Body of pancreas (tissue), 4 donors: Measurements from ENCODE around the gene RXRA. TPM values are rescaled to one million over a fixed set of nuclear protein-coding genes. Genes with fewer than 3 reads are reported as not detected.
A peak's percentile ranks its signal among the peaks of the same experiment; 100 is the strongest.

Experiments
- ATAC-seq: fragments of 150-250 bp; one replicate; pipeline ENCODE4 v1.9.1; 2016
- DNase-seq, 4 donors: peaks; one replicate each; pipeline ENCODE4 v3.0.0-alpha.2; 2019
- H3K27ac ChIP-seq, 4 donors: fragments of 200-600 bp; sonication (generic); 1 replicate in 3 of 4; 2 replicates in 1 of 4; pipeline versions ENCODE4 v1.5.1 to v1.6.1; 2016 to 2019; ENCODE audit warnings: mild to moderate bottlenecking in 1 of 4, mixed read lengths in 1 of 4, moderate library complexity in 1 of 4
- H3K27me3 ChIP-seq, 2 donors: fragments of 200-600 bp; sonication (generic); one replicate each; pipeline ENCODE4 v1.6.0; 2016; ENCODE audit warnings: mild to moderate bottlenecking in 1 of 2
- H3K36me3 ChIP-seq, 2 donors: fragments of 200-600 bp; sonication (generic); replicated peaks in 1 of 2; 2 replicates each; pipeline ENCODE4 v1.5.1; 2016; ENCODE audit warnings: low read depth in 2 of 2; ENCODE audit not compliant: insufficient read depth in 1 of 2
- H3K4me1 ChIP-seq: fragments of 200-600 bp; sonication (generic); one replicate; pipeline ENCODE4 v1.6.0; 2016
- H3K4me3 ChIP-seq, 2 donors: fragments of 200-600 bp; sonication (generic); 1 replicate in 1 of 2; 2 replicates in 1 of 2; pipeline ENCODE4 v1.5.1; 2016 to 2019
- H3K9me3 ChIP-seq, 3 donors: fragments of 200-600 bp; sonication (generic); 1 replicate in 2 of 3; 2 replicates in 1 of 3; pipeline ENCODE4 v1.5.1; 2016
- CTCF ChIP-seq, 7 experiments: fragments of 450-650 bp in 4 of 7; fragments of 200-600 bp in 3 of 7; sonication (generic) in 3 of 7; IDR thresholded peaks; one replicate each; pipeline ENCODE4 v1.5.1; 2016 to 2019; ENCODE audit warnings: antibody characterized with exemption in 7 of 7
- POLR2A ChIP-seq, 3 donors: fragments of 450-650 bp; IDR thresholded peaks; one replicate each; pipeline ENCODE4 v1.6.1; 2016; ENCODE audit warnings: antibody characterized with exemption in 3 of 3, mild to moderate bottlenecking in 2 of 3
- WGBS, 2 donors: methylation state at CpG; one replicate each; pipeline ENCODE4 v1.1.5; 2017; 5-methylcytosine and 5-hydroxymethylcytosine counted together
- intact Hi-C: fragments of 100-400 bp; cut with DNase I; formaldehyde crosslinking; loops from one replicate; pipeline ENCODE4 v1.15.1; 2023
- total RNA-seq, 2 donors: library from RNA; depleted of rRNA; stranded (reverse); fragments of >200 nt; gene quantifications; one replicate each; pipeline ENCODE4 v1.1.0, GENCODE V29; 2016

RXRA gene
- total RNA-seq, 2 donors from 2014 or later, result 31.4 to 41.9 TPM

- no peaks in the 10 kb centered on the region for H3K27me3 ChIP-seq
- 53 to 65% methylated on average over 23 to 32 of the region's 32 CpGs for WGBS, 2 donors
- peaks cover 19% of the 10 kb centered on the region for H3K4me1 ChIP-seq
- ATAC-seq, result peak; percentile 40
- H3K27ac ChIP-seq, result peak overlapping the region in 3 of 4 donors; percentile 8 to 60 (median 12)
- intact Hi-C loops, result no loop called here
- no peak overlapping the region for H3K4me3 ChIP-seq
- H3K36me3 ChIP-seq, result peaks cover 0 to 2% of the 10 kb centered on the region in 2 donors
- no peaks in the 10 kb centered on the region for H3K9me3 ChIP-seq
- TF ChIP-seq POLR2A (IDR thresholded peaks at IDR 0.05) (no peak), CTCF (IDR thresholded peaks at IDR 0.05) (no peak)
- DNase-seq, result peak in 3 of 4 donors; percentile 50 to 55 (median 53)
These were observed 96.2 kb downstream of the RXRA start for GRCh38 chr9:134422301-134423090.

GRCh38 chr9:134423166-134423565, 96.9 kb downstream of the RXRA start:
- no peaks in the 10 kb centered on the region for H3K27me3 ChIP-seq
- peaks cover 19% of the 10 kb centered on the region for H3K4me1 ChIP-seq
- no peak for DNase-seq
- no peaks in the 10 kb centered on the region for H3K9me3 ChIP-seq
- no peak for ATAC-seq
- H3K27ac ChIP-seq, result peak overlapping the region in 1 of 4 donors; percentile 60
- intact Hi-C loops, result no loop called here
- no peak for TF ChIP-seq CTCF (IDR thresholded peaks at IDR 0.05)
- no peak overlapping the region for H3K4me3 ChIP-seq
- H3K36me3 ChIP-seq, result no peaks in the 10 kb centered on the region
- WGBS, 2 donors, result 93 to 96% methylated on average over 11 to 12 of the region's 15 CpGs

- Histone ChIP-seq H3K27ac (no peak overlapping the region), H3K4me1 (peaks cover 19% of the 10 kb centered on the region)
These were observed 97.5 kb downstream of the RXRA start for GRCh38 chr9:134423749-134424148.

GRCh38 chr9:134424818-134425217, 98.6 kb downstream of the RXRA start:
- intact Hi-C loops, result no loop called here
- DNase-seq (peak in 1 of 4 donors; percentile 54), ATAC-seq (no peak)
- Histone ChIP-seq H3K4me3 (no peak overlapping the region), H3K36me3 (peaks cover 0 to 2% of the 10 kb centered on the region in 2 donors), H3K4me1 (peaks cover 19% of the 10 kb centered on the region), H3K27me3 (no peaks in the 10 kb centered on the region), H3K27ac (peak overlapping the region in 1 of 4 donors; percentile 47), H3K9me3 (no peaks in the 10 kb centered on the region)
- 40 to 55% methylated on average over 3 to 9 of the region's 9 CpGs for WGBS, 2 donors
- TF ChIP-seq POLR2A (IDR thresholded peaks at IDR 0.05) (no peak), CTCF (IDR thresholded peaks at IDR 0.05) (no peak)

More at GRCh38 chr9:134423749-134424148, 97.5 kb downstream of the RXRA start:
- TF ChIP-seq CTCF (IDR thresholded peaks at IDR 0.05), result no peak
- no peak for TF ChIP-seq POLR2A (IDR thresholded peaks at IDR 0.05)
- intact Hi-C loops, result no loop called here
- WGBS, 2 donors, result 89 to 92% methylated on average over 5 to 15 of the region's 15 CpGs
- Histone ChIP-seq H3K36me3 (no peaks in the 10 kb centered on the region), H3K9me3 (no peaks in the 10 kb centered on the region), H3K27me3 (no peaks in the 10 kb centered on the region), H3K4me3 (no peak overlapping the region)
- DNase-seq (no peak), ATAC-seq (no peak)

GRCh38 chr9:134425401-134425800, 99.1 kb downstream of the RXRA start:
- Histone ChIP-seq H3K36me3 (peaks cover 0 to 2% of the 10 kb centered on the region in 2 donors), H3K4me3 (no peak overlapping the region), H3K9me3 (no peaks in the 10 kb centered on the region), H3K4me1 (peaks cover 19% of the 10 kb centered on the region), H3K27me3 (no peaks in the 10 kb centered on the region), H3K27ac (no peak overlapping the region)
- no peak for DNase-seq
- 55 to 71% methylated on average over 5 to 9 of the region's 9 CpGs for WGBS, 2 donors
- no peak for ATAC-seq
- intact Hi-C loops, result no loop called here
- TF ChIP-seq POLR2A (IDR thresholded peaks at IDR 0.05) (no peak), CTCF (IDR thresholded peaks at IDR 0.05) (no peak)
